ENCODE data around the gene MANEA. TPM values are rescaled to one million over a fixed set of nuclear protein-coding genes. Genes with fewer than 3 reads are reported as not detected.
A peak's percentile ranks its signal among the peaks of the same experiment; 100 is the strongest.
"Not testable (repeated sequence)": the region's sequence is repeated elsewhere in the genome, so short reads cannot be mapped to it uniquely, and the experiment has no call there.

The MANEA gene
- total RNA-seq, 2 donors from 2014 or later: 13.4 to 18.6 TPM

DNA sequence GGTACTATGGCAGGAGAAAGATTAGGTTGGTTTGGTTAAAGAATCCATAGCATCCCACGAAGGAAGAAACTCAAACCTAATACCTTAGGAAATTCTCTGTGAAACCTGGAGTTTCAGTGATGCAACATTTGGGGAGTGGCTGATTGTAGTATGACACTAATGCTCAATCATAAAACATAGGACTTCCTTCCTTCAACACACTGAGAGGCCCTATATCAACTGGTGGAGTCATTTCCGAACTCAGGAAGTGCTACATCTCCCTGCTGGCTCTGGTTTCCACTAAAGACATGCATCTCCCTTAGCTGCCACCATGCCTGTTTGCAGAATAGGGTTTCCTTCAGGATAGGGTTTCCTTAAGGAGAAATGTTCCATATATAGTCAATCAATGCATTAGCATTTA is 5.2 kb upstream of the MANEA start:
- ATAC-seq (replicated peaks): peak; percentile 45
- Mint-ChIP-seq H3K27me3 (no peaks in the 10 kb centered on the region), H3K27ac (no peak overlapping the region), H3K4me3 (no peak overlapping the region), H3K9me3 (no peaks in the 10 kb centered on the region), H3K36me3 (ENCODE audit: low read depth) (peaks cover 3% of the 10 kb centered on the region), H3K4me1 (peaks cover 19% of the 10 kb centered on the region)

DNA sequence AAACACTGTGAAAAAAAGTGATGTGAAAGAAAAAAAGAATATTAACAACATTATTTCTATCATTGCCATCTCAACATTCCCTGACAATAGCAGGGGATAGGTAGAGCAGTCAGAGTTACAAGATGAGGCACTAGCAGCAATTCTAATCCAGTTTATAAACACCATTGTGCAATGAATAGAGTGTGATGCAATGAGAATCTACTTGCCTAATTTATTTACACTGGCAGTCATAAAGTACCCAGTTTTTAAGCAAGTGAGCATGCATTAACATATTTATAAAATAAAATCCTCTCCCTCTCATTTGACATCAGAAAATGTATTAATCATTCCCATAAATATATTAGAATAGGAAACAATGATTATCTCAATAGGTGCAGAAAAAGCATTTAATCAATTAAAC is 2.5 kb upstream of the MANEA start:
- no peak for ATAC-seq (replicated peaks)
- Mint-ChIP-seq H3K36me3 (ENCODE audit: low read depth) (peaks cover 11% of the 10 kb centered on the region), H3K9me3 (no peaks in the 10 kb centered on the region), H3K27ac (peak overlapping the region; percentile 25), H3K27me3 (no peaks in the 10 kb centered on the region), H3K4me1 (peaks cover 22% of the 10 kb centered on the region), H3K4me3 (peak overlapping the region; percentile 95)

DNA sequence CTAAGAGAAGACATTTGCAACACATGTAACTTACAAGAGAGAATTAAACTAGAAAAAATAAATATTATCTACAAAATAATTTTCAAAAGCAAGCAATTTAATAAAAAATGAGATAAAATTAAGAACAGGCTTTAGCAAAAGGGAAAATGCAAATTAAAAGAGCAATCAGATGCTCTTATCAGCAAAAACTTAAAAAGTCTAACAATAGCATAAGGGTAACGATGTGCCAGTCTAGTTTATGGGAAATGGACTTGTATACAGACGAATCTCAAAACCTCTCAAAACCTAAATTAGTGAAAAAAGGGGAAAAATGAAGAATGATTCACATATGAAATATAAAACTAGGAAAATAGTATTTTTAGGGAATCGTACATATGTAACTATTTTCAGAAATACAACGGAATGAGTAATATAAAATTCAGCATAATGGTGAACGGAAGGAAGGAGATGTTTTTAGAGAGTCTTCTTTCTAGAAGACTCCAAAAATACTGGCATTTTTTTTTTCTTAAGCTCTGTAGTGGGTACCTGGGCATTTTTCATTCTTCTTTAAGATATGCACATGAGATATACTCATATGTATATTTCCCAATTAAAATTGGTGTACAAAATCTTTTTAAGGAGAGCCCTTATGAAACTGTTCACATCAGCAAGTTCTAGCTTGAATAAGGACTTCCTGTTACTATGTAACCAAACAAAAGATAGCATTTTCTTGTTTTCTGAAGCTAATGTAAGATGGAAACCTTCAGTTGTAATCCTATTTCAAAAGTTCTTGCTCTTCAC is 927 bp upstream of the MANEA start:
- ATAC-seq (replicated peaks): peak; percentile 27
- peaks cover 11% of the 10 kb centered on the region for H3K36me3 Mint-ChIP-seq (ENCODE audit: low read depth)
- peak overlapping the region; percentile 95 for H3K27ac Mint-ChIP-seq
- no peaks in the 10 kb centered on the region for H3K9me3 Mint-ChIP-seq
- H3K27me3 Mint-ChIP-seq: no peaks in the 10 kb centered on the region
- peaks cover 19% of the 10 kb centered on the region for H3K4me1 Mint-ChIP-seq
- H3K4me3 Mint-ChIP-seq: peak overlapping the region; percentile 95

DNA sequence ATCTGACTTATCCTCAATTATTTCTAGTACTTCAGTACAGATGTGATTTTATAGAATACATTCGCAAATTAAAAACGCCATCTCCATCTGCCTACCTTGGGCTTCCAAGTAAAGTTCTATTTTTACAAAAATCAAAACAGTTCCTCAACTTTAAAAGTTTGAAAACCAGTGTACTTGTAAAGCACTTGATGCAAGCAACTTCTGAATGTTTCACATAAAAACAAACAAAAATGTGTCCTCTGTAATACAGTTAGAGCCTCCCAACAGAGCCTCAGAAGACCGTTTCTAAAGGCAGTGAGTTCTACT is 384 bp upstream of the MANEA start:
- no peak for ATAC-seq (replicated peaks)
- Mint-ChIP-seq H3K27me3 (no peaks in the 10 kb centered on the region), H3K36me3 (ENCODE audit: low read depth) (peaks cover 11% of the 10 kb centered on the region), H3K4me1 (peaks cover 19% of the 10 kb centered on the region), H3K4me3 (peak overlapping the region; percentile 95), H3K9me3 (no peaks in the 10 kb centered on the region), H3K27ac (peak overlapping the region; percentile 95)

DNA sequence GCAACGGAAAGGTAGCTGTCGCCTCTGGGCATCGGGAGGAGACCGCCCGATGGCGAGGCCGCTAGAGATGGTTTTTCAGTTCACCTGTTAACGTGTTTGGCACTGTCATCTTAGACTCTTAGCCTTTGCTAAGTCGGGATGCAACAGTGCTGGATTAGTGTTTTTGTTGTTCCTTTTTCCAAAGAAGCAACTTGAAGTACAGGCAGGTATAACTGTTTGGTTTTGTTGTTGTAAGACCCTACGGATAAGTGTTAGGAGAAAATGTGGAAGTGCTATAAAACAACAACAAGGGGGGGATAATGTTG is 723 bp downstream of the MANEA start:
- Mint-ChIP-seq H3K4me3 (peak overlapping the region; percentile 95), H3K4me1 (peaks cover 11% of the 10 kb centered on the region), H3K9me3 (no peaks in the 10 kb centered on the region), H3K27me3 (no peaks in the 10 kb centered on the region), H3K36me3 (ENCODE audit: low read depth) (peaks cover 11% of the 10 kb centered on the region), H3K27ac (peak overlapping the region; percentile 95)
- ATAC-seq (replicated peaks): peak; percentile 24

DNA sequence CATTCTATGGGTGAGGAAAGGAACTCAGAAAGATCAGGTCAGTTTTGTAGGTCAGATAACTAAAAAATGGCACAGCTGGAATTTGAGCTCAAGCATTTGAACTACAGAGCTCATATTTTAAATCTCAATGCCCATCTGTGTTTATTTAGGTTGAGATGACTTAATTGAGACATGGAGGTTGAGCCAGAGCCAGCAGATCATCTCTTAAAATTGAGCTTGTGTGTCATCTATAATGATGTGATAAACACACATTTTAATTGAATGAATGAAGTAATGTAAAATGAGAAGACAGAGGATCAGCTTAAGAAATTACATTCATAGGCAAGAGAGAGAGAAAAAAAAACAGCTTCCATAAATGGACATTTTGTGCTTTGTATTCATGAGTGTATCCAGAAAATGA is 3.7 kb downstream of the MANEA start:
- H3K36me3 Mint-ChIP-seq (ENCODE audit: low read depth): peaks cover 20% of the 10 kb centered on the region
- no peak overlapping the region for H3K27ac Mint-ChIP-seq
- no peaks in the 10 kb centered on the region for H3K27me3 Mint-ChIP-seq
- ATAC-seq (replicated peaks): no peak
- H3K4me1 Mint-ChIP-seq: peaks cover 4% of the 10 kb centered on the region
- H3K9me3 Mint-ChIP-seq: peaks cover 7% of the 10 kb centered on the region
- no peak overlapping the region for H3K4me3 Mint-ChIP-seq

DNA sequence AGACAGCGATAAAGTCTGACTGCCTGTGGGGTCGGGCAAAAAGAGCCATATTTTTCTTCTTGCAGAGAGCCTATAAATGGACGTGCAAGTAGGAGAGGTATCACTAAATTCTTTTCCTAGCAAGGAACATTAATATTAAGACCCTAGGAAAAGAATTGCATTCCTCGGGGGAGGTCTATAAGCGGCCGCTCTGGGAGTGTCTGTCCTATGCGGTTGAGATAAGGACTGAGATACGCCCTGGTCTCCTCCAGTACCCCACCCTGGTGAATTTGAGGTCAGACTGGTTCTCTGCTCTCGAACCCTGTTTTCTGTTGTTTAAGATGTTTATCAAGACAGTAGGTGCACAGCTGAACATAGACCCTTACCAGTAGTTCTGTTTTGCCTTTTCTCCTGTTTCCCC is 6.9 kb downstream of the MANEA start:
- H3K9me3 Mint-ChIP-seq; H3K4me1 Mint-ChIP-seq; H3K27ac Mint-ChIP-seq; H3K27me3 Mint-ChIP-seq; H3K4me3 Mint-ChIP-seq; ATAC-seq (replicated peaks): not testable (repeated sequence)
- peaks cover 27% of the 10 kb centered on the region for H3K36me3 Mint-ChIP-seq (ENCODE audit: low read depth)

DNA sequence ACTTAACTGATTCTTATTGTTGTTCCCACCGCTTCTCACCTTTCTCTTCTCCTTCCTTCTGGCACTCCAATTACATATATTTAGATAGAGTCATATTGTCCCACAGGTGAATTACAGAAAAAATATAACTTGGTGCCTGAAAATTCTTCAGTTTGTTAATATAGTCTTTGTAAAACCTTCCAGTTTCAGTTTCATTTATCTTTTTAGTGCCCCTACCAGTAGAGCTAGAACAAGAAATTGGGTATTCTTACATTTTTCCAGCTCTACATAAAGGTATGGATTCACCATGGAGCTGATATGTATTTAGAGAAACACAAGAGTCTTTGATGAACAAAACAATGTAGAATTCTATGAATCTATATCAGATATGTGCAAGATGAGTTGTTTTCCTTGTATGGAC is 10.7 kb downstream of the MANEA start:
- no peaks in the 10 kb centered on the region for H3K27me3 Mint-ChIP-seq
- peaks cover 9% of the 10 kb centered on the region for H3K4me1 Mint-ChIP-seq
- H3K36me3 Mint-ChIP-seq (ENCODE audit: low read depth): peaks cover 55% of the 10 kb centered on the region
- ATAC-seq (replicated peaks): no peak
- H3K9me3 Mint-ChIP-seq: peaks cover 7% of the 10 kb centered on the region
- H3K27ac Mint-ChIP-seq: no peak overlapping the region
- H3K4me3 Mint-ChIP-seq: peak overlapping the region; percentile 26

DNA sequence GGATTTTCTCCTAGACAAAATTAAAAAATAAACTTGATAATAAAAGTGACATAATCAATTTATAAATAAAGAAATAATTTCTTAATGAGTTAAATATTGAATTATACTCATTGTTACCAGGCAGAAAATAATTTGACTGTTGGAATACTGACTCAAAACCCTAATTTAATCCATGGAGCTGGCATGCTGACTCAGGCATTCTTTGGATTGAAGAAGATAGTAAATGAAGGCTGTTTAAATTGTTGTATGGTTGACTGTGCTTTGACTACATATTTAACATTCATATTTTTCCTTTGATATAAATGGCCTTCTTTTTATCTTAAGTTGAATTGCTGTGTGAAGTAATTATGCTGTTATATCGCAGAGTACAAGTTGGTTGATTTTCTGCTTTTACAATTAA is 11.7 kb downstream of the MANEA start:
- Mint-ChIP-seq H3K27me3 (no peaks in the 10 kb centered on the region), H3K9me3 (peaks cover 7% of the 10 kb centered on the region), H3K27ac (no peak overlapping the region), H3K4me1 (peaks cover 13% of the 10 kb centered on the region), H3K4me3 (no peak overlapping the region), H3K36me3 (ENCODE audit: low read depth) (peaks cover 55% of the 10 kb centered on the region)
- ATAC-seq (replicated peaks): no peak

DNA sequence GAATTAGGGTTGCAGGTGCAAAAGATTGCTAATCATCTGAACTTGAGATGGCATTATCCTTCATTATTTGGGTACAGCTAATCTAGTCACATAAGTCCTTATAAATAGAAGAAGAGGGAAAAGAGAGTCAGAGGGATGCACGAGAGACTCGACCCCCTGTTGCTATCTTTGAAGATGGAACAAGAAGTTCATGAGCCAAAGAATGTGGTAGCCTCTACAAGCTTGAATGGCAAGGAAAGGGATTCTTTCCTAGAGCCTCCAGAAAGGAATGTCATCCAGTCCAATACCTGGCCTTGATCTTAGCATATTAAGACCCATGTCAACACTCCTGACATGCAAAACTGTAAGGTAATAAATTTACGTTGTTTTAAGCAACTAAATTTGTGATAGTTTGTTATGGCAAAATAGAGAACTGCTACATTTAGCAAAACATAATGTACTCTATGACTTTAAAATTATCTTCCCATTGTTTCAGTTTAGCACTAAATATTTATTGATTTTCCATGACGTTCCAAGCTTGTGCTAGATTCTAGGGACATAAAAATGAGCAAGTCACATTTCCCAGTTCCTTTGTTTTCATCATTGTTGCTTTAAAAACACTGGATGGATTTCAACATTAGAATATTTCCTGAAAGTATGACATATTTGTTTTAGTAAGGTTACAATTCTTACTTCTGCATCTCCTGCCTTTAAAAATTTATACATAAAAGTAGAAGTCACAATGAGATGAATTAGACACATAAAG is 12.7 kb downstream of the MANEA start:
- H3K27ac Mint-ChIP-seq: no peak overlapping the region
- ATAC-seq (replicated peaks): no peak
- no peaks in the 10 kb centered on the region for H3K27me3 Mint-ChIP-seq
- peaks cover 13% of the 10 kb centered on the region for H3K4me1 Mint-ChIP-seq
- H3K9me3 Mint-ChIP-seq: no peaks in the 10 kb centered on the region
- H3K4me3 Mint-ChIP-seq: no peak overlapping the region
- peaks cover 47% of the 10 kb centered on the region for H3K36me3 Mint-ChIP-seq (ENCODE audit: low read depth)

DNA sequence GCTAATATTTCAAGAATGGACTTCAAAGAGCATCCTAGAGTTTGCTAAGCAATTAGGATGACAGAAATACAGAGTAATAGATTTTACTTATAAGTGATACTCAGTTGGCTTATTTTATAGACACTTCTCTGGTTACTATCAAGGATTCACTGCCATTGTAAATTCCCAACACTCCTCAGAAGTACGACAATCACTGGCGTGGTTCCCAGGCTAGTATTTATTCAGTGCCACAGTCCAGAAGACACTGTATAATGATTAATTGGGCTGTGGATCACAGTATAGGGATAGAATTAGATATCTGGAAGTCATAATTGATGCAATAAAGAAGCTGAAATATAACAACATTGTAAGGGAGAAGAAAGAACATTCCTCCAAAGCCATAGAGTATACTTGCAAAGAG is 15.7 kb downstream of the MANEA start:
- ATAC-seq (replicated peaks): no peak
- Mint-ChIP-seq H3K36me3 (ENCODE audit: low read depth) (peaks cover 44% of the 10 kb centered on the region), H3K27ac (no peak overlapping the region), H3K9me3 (no peaks in the 10 kb centered on the region), H3K27me3 (no peaks in the 10 kb centered on the region), H3K4me3 (no peak overlapping the region), H3K4me1 (peaks cover 5% of the 10 kb centered on the region)

DNA sequence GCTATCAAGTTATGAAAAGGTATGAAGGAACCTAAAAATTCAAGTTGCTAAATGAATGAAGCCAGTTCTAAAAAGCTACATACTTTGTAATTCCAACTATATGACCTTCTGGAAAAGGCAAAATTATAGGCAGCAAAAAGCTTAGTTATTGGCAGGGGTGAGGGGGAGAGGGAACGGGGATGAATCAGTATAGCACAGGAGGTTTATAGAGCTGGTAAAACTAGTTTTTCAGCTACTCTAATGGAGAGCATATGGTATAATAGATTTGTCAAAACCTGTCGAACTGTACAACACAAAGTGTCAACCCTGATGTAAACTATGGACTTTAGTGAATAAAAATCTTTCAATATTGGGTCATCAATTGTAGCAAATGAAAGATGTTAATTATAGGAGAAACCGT is 18.7 kb downstream of the MANEA start:
- H3K9me3 Mint-ChIP-seq: no peaks in the 10 kb centered on the region
- H3K4me1 Mint-ChIP-seq: peaks cover 4% of the 10 kb centered on the region
- H3K36me3 Mint-ChIP-seq (ENCODE audit: low read depth): peaks cover 49% of the 10 kb centered on the region
- no peak overlapping the region for H3K4me3 Mint-ChIP-seq
- no peak overlapping the region for H3K27ac Mint-ChIP-seq
- no peak for ATAC-seq (replicated peaks)
- H3K27me3 Mint-ChIP-seq: no peaks in the 10 kb centered on the region

DNA sequence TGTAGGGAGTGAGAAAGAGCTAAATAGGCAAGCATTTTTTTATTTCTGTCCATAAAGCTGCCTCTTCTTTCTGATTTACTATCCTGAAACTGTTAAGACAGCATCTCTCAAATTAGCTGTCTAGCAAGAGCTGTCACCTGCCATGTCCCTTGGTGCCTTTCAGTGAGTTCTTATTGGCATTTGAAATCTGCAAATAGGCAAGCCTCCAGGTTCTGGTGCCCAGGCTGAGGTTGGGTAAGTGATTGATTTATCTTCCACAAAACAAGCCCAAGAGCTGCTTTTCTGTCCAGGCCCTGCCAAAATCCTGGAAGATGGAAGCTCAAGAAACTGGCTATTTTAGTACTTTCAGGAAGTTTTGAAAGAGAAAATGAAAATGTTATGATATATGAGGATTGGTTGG is 22.4 kb downstream of the MANEA start:
- no peak overlapping the region for H3K27ac Mint-ChIP-seq
- H3K4me1 Mint-ChIP-seq: no peaks in the 10 kb centered on the region
- no peaks in the 10 kb centered on the region for H3K27me3 Mint-ChIP-seq
- no peak overlapping the region for H3K4me3 Mint-ChIP-seq
- no peak for ATAC-seq (replicated peaks)
- H3K9me3 Mint-ChIP-seq: no peaks in the 10 kb centered on the region
- H3K36me3 Mint-ChIP-seq (ENCODE audit: low read depth): peaks cover 44% of the 10 kb centered on the region

DNA sequence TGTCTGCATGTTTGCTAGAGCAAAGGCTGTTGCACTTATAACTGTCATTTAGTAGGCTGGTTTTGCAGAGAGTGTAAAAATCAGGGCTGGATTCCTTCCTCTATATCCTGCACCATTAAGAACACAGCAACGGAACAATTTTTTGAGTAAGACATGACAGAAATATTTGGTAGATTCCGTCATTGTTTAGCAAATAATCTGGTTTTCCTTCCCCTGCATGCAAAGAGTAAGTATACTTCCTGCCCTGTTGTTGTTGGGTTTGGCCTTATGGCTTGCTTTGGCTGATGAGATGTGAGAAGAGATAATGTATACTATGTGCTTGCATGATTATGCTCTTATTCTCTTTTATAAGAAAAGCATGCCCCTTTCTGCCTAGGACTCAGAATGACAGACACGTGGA is 23.8 kb downstream of the MANEA start:
- Mint-ChIP-seq H3K4me1 (no peaks in the 10 kb centered on the region), H3K27me3 (no peaks in the 10 kb centered on the region), H3K27ac (no peak overlapping the region), H3K4me3 (no peak overlapping the region), H3K36me3 (ENCODE audit: low read depth) (peaks cover 50% of the 10 kb centered on the region), H3K9me3 (no peaks in the 10 kb centered on the region)
- no peak for ATAC-seq (replicated peaks)

DNA sequence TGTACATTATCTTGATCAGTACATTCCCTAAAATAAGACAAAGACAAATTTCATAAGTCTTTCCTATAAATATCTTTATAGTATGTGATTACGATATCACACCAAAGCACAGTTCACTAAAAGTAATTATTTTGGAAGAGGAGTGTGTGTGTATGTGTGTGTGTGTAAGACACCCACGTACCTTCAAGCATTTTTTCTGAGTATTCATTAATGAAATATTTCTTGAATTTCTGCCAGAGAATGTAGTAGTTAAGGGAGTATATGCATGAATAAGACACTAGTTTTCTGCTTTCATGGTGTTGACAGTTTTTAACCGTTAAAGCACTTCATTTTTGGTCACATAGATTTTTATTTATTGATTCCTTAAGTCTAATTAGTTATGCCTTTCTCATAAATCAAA is 36.8 kb downstream of the MANEA start:
- Mint-ChIP-seq H3K4me1 (no peaks in the 10 kb centered on the region), H3K4me3 (no peak overlapping the region), H3K27me3 (no peaks in the 10 kb centered on the region), H3K27ac (no peak overlapping the region), H3K36me3 (ENCODE audit: low read depth) (no peaks in the 10 kb centered on the region), H3K9me3 (no peaks in the 10 kb centered on the region)
- ATAC-seq (replicated peaks): no peak
